Measurements from ENCODE around the gene LARP6.

LARP6 gene

GRCh38 chr15:70786996-70787395, 67.0 kb downstream of the LARP6 start:
- H3K27me3 Mint-ChIP-seq: peaks cover 13% of the 10 kb centered on the region
- intact Hi-C loops (cut with micrococcal nuclease): no loop called here
- H3K27ac Mint-ChIP-seq: no peak overlapping the region
- peaks cover under 1% of the 10 kb centered on the region for H3K4me1 Mint-ChIP-seq (ENCODE audit: low read depth)
- H3K9me3 Mint-ChIP-seq: no peaks in the 10 kb centered on the region
- H3K36me3 Mint-ChIP-seq (ENCODE audit: low read depth): no peaks in the 10 kb centered on the region
- H3K4me3 Mint-ChIP-seq: no peak overlapping the region

- Mint-ChIP-seq H3K4me1 (ENCODE audit: low read depth) (peaks cover under 1% of the 10 kb centered on the region), H3K4me3 (no peak overlapping the region)
Observed at GRCh38 chr15:70783610-70784022, 70.3 kb downstream of the LARP6 start.

GRCh38 chr15:70783041-70783440, 70.9 kb downstream of the LARP6 start:
- Mint-ChIP-seq H3K9me3 (no peaks in the 10 kb centered on the region), H3K4me3 (no peak overlapping the region), H3K27me3 (peaks cover 25% of the 10 kb centered on the region), H3K36me3 (ENCODE audit: low read depth) (no peaks in the 10 kb centered on the region), H3K27ac (no peak overlapping the region), H3K4me1 (ENCODE audit: low read depth) (peaks cover 6% of the 10 kb centered on the region)
- intact Hi-C loops (cut with micrococcal nuclease): no loop called here

More at GRCh38 chr15:70783610-70784022, 70.3 kb downstream of the LARP6 start:
- Mint-ChIP-seq H3K27ac (no peak overlapping the region), H3K9me3 (no peaks in the 10 kb centered on the region), H3K36me3 (ENCODE audit: low read depth) (no peaks in the 10 kb centered on the region), H3K27me3 (peaks cover 25% of the 10 kb centered on the region)
- intact Hi-C loops (cut with micrococcal nuclease): no loop called here

GRCh38 chr15:70781236-70781635, 72.7 kb downstream of the LARP6 start:
- intact Hi-C loops (cut with micrococcal nuclease): no loop called here
- peaks cover 23% of the 10 kb centered on the region for H3K4me1 Mint-ChIP-seq (ENCODE audit: low read depth)
- peaks cover 25% of the 10 kb centered on the region for H3K27me3 Mint-ChIP-seq
- no peaks in the 10 kb centered on the region for H3K36me3 Mint-ChIP-seq (ENCODE audit: low read depth)
- no peak overlapping the region for H3K27ac Mint-ChIP-seq
- peaks cover 9% of the 10 kb centered on the region for H3K9me3 Mint-ChIP-seq
- no peak overlapping the region for H3K4me3 Mint-ChIP-seq
